ENCODE measurements around the gene OR2A1.
"Not testable (repeated sequence)": the region's sequence is repeated elsewhere in the genome, so short reads cannot be mapped to it uniquely, and the experiment has no call there.

Gene OR2A1, protein sequence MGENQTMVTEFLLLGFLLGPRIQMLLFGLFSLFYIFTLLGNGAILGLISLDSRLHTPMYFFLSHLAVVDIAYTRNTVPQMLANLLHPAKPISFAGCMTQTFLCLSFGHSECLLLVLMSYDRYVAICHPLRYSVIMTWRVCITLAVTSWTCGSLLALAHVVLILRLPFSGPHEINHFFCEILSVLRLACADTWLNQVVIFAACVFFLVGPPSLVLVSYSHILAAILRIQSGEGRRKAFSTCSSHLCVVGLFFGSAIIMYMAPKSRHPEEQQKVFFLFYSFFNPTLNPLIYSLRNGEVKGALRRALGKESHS

GRCh38 chr7:144311872-144312469, at the start of gene OR2A1:
OR2A1 (plus strand) TSS chr7:144312419; CDS start chr7:144318125, 5,706 bp downstream.
- DNase-seq (ENCODE audit: low spot score) = not testable (repeated sequence)

- DNase-seq (ENCODE audit: low spot score) = not testable (repeated sequence)
Observed at GRCh38 chr7:144264692-144265091, 47.5 kb upstream of the OR2A1 start, which contains the start of gene OR2A7. OR2A7 (minus strand) TSS chr7:144264792; CDS start chr7:144259628, 5,164 bp downstream.

- not testable (repeated sequence) for DNase-seq (ENCODE audit: low spot score)
Observed at GRCh38 chr7:144269188-144269587, 43.0 kb upstream of the OR2A1 start, which contains the start of gene CTAGE8. CTAGE8 (minus strand) TSS chr7:144269288; CDS start chr7:144269250, 38 bp downstream.

- DNase-seq (ENCODE audit: low spot score) = not testable (repeated sequence)
Observed at GRCh38 chr7:144275281-144275680, 36.9 kb upstream of the OR2A1 start.

GRCh38 chr7:144280010-144280409, 32.2 kb upstream of the OR2A1 start:
- not testable (repeated sequence) for DNase-seq (ENCODE audit: low spot score)

- DNase-seq (ENCODE audit: low spot score) = not testable (repeated sequence)
Observed at GRCh38 chr7:144281981-144282380, 30.2 kb upstream of the OR2A1 start.

DNA sequence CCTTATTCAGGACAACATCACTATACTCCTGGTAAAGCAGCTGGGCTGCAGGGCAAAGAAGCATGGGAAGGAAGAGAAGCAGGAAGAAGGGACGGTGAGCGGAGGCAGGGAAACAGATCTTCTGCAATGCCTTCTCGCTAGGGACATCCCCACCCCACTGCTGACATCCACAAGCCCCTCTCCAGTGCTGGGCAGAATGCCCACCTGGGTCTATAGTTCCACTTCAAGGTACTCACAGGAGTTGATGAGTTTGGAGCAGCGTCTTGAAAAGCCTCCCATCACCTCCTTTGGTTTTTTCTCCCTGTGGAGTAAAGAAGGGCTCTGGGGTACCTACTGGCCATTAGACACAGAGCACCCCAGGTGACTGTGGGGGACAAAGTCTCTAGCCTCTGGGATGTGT, 29.7 kb upstream of the OR2A1 start:
- DNase-seq (ENCODE audit: low spot score) = not testable (repeated sequence)

DNA sequence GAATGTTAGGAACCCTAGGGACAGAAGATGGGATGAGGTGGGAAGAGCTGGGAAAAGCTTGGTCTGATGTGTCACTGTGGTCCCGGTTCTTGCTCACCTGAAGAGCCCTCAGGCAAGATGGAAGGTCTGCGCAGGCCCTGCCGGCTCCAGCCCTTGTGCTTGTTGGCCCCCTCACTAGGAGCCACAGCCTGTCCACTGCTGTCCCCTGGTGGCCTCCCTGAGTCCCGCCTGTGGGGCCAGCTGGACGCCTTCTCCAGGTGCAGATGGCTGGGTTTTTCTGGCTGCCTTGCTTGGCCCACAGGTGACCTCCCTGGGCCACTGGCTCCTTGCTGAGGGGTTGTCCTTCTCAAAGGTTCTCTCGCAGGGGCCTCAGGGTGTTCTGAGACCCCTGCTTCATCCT, 28.5 kb upstream of the OR2A1 start:
- not testable (repeated sequence) for DNase-seq (ENCODE audit: low spot score)

GRCh38 chr7:144287171-144287784, 24.9 kb upstream of the OR2A1 start:
- not testable (repeated sequence) for DNase-seq (ENCODE audit: low spot score)

DNA sequence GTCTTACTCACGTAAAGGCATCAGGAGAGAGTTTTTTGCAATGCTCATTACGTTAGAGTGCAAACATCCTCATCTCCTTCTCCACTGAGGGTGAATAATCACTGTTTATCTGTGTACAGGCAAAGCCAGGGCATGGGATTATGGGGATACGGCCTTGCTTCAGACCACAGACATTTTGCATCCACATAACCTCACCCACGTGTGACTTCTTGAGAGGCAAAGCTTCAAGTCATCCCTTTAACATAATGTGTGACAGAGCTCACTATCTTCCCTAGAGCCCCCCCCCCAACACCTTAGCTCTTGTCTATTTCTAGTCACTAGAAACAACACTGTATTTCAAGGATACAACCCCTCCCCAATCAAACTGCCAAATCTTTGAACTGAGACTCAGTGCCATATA, 20.6 kb upstream of the OR2A1 start:
- DNase-seq (ENCODE audit: low spot score) = not testable (repeated sequence)

DNA sequence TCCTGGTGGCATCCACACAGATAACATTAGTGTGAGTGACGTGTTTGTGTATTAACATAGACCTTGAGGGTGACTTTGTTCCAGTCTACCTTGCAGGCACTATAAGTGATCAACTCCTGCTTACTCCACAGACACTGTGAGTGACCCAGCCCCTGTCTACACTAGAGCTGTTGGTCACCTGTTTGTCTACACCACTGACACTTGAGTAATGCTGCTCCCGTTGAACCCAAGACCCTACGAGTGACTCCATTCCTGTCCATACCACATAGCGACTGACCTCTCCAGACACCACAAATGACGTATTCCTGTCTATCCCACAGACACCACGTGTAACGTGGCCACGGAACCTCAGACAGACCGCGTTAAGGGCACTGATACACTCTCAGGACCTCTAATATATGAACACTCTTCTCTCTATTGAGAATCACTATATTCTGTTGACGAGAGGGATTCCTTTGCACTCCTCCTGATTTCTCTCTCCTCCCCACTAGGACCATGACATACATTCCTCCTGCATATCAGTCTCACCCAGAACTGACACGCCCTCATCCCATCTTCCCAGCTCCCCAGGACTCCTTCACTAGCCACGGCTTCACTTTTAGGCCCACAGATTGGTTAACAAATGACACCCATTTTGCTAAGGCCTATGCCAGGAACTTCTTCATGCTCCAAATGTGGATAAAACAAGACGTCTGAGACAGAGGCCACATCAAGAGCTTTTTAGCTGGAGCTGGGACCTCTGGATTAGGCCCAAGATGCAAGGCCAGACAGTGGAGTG, 19.6 kb upstream of the OR2A1 start:
- not testable (repeated sequence) for DNase-seq (ENCODE audit: low spot score)

DNA sequence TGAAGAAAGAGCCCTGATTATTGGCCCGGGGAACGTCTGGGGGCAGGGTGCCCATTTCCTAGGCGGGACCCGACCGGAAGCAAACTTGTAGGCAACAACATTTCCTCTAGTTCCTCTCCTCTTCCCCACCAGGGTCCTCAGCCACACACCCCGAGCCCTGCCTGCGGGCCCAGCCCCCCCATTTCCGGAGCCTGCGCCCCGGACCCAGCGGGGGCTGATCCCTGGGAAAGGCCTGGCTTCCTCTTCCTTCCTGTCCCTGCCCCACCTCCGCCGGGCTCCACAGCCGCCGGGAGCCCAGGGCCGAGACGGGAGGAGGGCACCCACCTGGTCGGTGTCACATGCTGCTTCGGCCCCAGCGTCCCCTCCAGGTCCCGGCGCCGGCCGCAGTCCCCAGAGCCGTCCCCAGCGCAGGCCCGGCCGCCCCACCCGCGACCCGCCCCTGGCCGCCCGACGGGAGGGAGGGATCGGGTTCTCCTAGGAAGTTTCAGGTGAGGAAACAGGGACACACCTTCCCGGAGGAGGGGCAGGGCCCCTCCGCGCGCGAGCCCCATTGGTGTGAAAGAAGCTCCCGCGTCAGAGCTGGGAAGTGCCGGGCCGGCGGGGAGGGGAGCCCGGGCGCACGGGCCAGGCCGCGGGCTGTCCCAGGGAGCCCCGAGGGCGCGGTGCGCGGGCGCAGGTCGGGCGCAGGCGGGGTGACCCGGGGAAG, 18.3 kb upstream of the OR2A1 start:
- not testable (repeated sequence) for DNase-seq (ENCODE audit: low spot score)

DNA sequence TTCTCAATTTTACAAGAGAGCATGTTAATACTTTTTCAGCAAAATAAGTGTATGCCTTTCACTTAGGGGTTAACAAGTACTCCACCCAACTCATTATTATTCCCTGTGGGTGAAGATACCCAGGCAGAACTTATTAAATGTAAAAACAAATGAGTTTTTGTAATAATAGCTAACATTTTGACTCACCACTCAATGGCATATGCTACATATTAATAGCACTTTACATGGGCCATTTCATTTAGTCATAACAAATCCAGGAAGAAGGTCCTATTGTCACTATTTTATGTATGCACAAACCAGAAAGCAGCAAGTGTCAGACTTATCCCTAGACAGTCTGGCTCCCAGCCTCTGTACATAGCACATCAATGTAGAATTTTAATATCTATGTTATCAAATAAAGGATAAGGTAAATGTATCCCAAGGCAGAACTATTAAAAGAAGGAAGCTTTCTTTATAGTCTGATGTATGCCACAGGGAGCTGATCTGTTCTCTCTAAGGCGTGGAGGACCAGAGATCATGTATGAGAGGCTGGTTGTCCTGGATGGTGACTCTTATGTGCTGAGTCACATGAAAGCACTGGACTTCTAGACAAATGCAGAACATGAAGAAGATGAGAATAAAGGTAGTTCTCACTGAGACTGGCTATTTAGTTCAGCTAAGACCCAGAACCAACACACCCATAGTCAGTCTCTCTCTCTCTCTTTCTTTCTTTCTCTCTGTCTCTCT, 9.5 kb upstream of the OR2A1 start:
- DNase-seq (ENCODE audit: low spot score) = not testable (repeated sequence)

DNA sequence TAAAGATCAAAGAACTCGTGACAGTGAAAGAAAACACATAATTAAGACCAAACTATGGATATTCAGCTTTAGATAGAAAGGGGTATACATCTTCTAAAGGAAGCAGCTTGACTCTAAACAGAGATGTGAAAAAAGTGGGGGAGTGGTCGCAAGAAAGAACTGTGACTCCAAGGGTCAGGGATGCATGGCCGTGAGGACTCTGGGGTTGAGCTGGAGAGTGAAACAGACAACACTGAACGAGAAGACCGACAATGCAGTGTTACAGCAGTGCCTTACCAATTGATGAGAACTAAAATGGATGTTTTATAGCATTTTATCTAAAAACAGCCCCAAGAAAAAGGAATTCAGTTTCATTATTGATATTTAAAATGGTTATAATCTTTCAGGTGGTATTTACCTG, 8.6 kb upstream of the OR2A1 start:
- DNase-seq (ENCODE audit: low spot score) = not testable (repeated sequence)

- DNase-seq (ENCODE audit: low spot score) = not testable (repeated sequence)
Observed at GRCh38 chr7:144305156-144305555, 7.1 kb upstream of the OR2A1 start.

DNA sequence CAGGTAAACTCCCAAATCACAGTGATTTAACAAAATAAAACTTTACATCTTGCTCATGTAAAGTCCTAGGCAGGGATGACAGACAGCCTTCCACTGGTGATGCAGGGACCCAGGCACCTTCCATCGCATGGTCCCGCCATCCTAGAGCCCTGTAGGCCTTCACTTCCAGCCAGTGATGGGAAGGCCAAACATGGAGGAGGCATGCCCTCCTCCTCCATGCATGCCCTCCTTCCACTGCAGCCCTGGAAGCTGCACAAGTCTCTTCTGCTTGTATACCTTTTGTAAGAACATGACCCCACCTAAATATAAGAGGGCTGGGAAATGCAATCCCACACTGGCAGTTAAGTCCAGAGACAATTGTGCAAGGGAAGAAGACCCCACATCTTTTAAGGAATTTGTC, 2.5 kb upstream of the OR2A1 start:
- not testable (repeated sequence) for DNase-seq (ENCODE audit: low spot score)

DNA sequence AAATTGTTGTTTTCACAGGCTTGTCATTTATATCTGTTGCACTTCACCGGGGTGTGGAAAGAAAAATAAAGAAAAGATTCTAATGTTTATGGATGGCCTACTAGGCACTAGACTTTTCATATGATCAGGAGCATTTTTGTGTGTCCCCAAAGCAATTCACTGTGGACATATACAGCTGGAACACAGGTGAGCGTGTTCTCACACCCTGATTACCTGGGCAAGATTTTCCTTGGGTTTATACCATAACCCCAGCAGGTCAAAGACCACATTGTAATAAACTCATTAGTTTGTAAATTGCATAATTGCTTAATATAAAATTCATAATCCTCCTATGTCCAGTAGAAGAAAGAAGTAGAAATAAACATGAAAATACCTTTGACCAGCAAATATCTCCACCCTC, 1.0 kb upstream of the OR2A1 start:
- not testable (repeated sequence) for DNase-seq (ENCODE audit: low spot score)

GRCh38 chr7:144317537-144317936, 5.3 kb downstream of the OR2A1 start:
- DNase-seq (ENCODE audit: low spot score) = not testable (repeated sequence)

GRCh38 chr7:144319547-144319946, 7.3 kb downstream of the OR2A1 start:
- DNase-seq (ENCODE audit: low spot score) = not testable (repeated sequence)

- not testable (repeated sequence) for DNase-seq (ENCODE audit: low spot score)
Observed at GRCh38 chr7:144321677-144322206, 9.5 kb downstream of the OR2A1 start.

Data from CD4-positive, alpha-beta T cell treated with Interleukin-2 at 100 ng/mL for 4 hours (primary cell).